Activated CD4-positive, alpha-beta T cell treated with anti-CD3 and anti-CD28 coated beads for 24 hours (primary cell): ENCODE data around the gene ERBIN.
"Not testable (repeated sequence)": the region's sequence is repeated elsewhere in the genome, so short reads cannot be mapped to it uniquely, and the experiment has no call there.

Experiments
- DNase-seq, 2 donors: peaks; one replicate each; pipeline ENCODE4 v3.0.0-alpha.2; 2020; ENCODE audit warnings: low read depth in 2 of 2

The ERBIN gene

DNA sequence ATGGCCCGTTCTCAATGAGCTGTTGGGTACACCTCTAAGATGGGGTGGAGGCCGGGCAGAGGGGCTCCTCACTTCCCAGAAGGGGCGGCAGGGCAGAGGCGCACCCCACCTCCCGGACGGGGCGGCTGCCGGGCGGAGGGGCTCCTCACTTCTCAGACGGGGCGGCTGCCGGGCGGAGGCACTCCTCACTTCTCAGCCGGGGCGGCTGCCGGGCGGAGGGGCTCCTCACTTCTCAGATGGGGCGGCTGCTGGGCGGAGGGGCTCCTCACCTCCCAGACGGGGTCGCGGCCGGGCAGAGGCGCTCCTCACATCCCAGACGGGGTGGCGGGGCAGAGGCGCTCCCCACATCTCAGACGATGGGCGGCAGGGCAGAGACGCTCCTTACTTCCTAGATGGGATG lies 31.3 kb downstream of the ERBIN start:
- DNase-seq = not testable (repeated sequence)

GRCh38 chr5:65961633-65962032 lies 35.3 kb downstream of the ERBIN start:
- no peak for DNase-seq

GRCh38 chr5:65967288-65968066 lies 41.1 kb downstream of the ERBIN start:
- no peak for DNase-seq

DNA sequence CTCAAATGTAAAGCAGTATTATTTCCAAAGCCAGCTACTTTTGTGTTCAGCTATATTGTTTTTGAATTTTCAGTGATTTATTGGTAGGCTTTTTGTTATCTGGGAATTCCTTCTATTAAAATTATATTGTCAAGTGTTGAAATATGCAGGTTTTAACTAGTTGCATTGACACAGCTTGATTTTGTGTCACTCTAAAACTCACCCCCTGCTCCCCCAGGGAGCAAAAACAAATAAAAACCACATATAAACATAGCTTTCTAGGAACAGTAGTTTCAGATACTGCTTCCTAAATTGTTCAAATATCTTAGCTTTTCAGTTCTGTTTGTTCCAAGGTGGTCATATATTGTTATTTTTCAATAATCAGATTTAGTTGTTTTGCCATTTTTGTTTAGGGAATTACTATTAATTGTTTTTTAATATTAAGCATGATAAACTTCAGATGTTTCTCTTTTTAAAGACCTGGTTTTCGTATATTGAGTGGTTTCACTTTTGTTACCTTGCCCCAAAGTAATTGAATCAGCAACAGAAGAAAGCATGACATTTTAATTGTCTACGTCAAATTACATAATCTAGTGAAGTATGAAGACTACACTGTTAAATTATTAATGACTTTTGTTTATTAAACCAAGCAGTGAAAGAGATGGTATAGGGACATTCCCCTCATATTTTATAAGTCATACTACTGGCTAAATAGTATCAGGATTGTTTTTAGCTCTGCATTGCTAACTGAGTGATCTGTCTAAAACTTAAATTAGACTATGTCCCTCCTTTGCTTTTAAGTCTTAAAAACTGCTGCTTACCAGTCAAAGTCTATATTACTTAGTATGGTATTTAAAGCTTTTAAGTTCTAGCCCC lies 43.4 kb downstream of the ERBIN start:
- DNase-seq = no peak

DNA sequence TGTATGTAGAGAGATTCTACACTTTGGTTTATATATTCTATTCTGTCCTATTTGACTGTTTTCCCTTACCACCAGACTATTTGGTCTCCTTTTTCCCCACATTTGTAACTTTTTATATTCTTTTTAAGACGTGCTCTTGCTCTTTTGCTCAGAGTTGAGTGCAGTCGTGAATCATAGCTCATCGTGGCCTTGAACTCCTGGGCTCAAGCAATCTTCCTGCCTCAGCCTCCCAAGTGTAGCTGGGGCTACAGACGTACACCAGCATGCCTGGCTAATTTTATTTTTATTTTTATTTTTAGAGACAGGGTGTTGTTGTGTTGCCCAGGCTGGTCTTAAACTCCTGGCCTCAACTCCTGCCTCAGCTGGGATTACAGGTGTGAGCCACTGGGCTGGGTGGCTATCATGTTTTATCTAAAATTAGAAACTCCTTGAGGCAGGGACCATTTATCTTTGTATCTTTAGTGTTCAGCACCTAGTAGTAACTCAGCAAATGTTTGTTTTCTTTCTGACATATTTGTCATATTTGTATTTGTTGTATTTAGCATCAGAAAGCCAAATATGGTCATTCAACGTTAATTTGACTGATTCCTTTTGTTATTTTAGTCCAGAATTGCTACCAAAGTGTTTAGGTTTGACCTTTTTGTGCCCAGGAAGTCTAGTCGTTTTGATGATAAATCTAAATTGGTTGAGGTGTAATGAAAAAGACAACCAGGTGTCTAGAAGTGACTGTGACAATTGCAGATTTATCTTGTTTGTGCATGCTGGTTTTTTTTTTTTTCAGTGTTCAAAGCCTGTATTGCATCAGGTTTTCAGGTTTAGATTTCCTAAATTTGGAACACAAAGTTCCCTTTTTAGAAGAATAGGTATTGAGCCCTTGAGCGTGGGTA lies 44.3 kb downstream of the ERBIN start:
- no peak for DNase-seq

GRCh38 chr5:65971643-65972042 lies 45.3 kb downstream of the ERBIN start:
- DNase-seq = no peak

GRCh38 chr5:65972896-65973295 lies 46.5 kb downstream of the ERBIN start:
- not testable (repeated sequence) for DNase-seq

DNA sequence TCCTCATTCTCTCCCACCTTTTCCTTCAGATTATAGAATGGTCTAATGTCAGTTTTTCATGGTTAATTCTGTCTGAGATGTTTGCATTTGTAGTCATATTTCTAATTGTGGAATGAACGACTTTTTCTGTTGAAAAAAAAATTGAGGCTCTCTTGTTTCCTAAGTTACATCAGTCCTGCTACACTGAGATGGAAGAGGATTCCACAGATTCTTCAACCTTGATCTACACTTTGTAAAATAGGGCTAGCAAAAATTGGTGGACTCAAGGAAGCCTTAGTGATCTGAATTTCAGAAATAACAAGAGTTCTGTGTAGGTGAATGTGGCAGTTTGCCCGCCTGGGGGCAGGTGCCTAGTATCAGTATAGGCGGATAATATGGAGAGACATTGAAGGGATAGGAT lies 51.9 kb downstream of the ERBIN start:
- DNase-seq = no peak

DNA sequence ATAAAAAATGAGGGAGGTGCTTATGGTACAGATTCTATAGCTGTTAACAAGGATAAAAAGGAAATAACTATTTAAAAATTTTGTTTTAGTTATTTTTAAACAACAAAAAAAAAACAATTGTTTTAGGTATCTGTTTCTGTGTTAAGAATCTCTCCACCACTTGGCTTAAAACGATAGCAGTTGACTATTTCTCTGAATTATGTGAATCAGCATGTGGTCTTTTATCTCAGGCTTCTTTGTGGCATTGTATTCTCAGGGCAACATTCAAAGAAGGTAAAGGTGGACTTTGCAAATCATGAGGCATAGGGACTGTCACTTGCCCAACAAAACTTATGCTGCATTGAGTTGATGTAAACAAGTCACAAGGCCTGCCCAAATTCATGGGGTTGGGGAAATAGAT lies 55.2 kb downstream of the ERBIN start:
- DNase-seq = no peak

DNA sequence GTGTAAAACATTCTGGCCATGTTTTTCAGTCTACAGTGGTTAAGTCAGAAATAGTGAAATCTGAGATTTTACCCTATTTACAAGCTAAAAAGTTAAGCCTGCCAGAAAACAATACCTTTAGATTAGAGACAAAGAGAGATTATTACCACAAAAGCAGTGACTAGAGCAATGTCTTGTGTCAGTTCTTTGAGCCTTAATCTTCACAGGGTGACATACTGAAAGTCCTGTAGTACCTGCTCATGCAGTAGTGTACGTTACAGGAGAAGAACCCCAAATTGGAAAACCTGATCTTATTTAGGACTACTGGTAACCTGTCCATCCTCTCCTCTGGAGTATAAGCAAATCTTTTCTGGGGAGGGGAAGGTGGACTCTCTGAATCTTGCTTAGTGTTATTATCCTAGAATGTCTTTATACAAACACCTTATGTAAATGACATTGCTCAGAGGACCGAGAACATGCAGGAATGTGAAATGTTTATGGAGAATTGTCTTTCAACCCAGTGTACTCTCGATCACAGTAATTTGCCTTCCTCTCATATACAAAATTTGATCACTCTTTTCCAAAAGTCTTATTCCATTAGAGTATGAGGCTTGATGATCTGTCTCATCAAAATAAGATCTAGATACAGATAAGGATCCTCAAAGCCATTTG lies 55.7 kb downstream of the ERBIN start:
- DNase-seq = no peak

GRCh38 chr5:65982635-65983034 lies 56.3 kb downstream of the ERBIN start:
- no peak for DNase-seq

GRCh38 chr5:65984098-65984885 lies 57.9 kb downstream of the ERBIN start:
- DNase-seq = no peak

DNA sequence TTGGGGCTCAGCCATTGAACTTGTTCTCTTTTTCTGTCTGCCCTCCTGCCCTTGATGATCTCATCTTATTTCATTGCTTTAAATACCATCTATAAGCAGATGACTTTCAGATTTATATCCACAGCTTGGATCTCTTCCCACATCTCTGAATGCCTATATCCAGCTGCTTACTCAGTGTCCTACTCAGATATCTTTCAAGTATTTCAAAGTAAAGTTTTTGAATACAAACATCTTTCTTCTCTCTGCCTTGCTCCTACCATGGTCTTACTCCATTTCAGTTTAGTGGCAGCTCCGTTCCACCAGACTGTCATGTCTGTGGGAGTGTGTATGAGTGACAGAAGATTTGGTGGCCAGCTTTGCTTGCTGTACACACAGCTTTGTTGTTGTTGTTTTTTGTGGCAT lies 59.7 kb downstream of the ERBIN start:
- no peak for DNase-seq

GRCh38 chr5:65986796-65987195 lies 60.4 kb downstream of the ERBIN start:
- no peak for DNase-seq

- DNase-seq = no peak
Measured at GRCh38 chr5:65987982-65988381, 61.6 kb downstream of the ERBIN start.

DNA sequence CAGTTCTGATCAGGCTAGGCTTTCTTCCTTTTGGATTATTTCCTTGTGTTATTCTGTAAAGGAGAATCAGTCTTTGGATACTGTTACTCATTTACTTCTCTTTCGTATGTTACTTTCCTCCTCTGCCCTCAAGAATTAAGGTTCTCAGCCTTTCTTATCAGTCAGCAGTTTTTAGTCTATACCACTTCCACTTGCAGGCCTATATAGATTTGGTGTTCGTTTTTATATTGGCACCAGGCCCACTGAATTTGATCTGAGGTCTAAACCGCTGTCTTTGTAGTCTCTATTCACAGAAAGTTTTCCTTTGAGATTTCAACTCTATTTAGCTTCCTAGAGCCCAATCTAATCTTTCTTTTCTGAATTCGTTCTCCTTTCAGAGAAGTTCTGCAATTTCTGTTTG lies 62.8 kb downstream of the ERBIN start:
- DNase-seq = no peak

GRCh38 chr5:65992630-65993029 lies 66.3 kb downstream of the ERBIN start:
- DNase-seq = no peak

DNA sequence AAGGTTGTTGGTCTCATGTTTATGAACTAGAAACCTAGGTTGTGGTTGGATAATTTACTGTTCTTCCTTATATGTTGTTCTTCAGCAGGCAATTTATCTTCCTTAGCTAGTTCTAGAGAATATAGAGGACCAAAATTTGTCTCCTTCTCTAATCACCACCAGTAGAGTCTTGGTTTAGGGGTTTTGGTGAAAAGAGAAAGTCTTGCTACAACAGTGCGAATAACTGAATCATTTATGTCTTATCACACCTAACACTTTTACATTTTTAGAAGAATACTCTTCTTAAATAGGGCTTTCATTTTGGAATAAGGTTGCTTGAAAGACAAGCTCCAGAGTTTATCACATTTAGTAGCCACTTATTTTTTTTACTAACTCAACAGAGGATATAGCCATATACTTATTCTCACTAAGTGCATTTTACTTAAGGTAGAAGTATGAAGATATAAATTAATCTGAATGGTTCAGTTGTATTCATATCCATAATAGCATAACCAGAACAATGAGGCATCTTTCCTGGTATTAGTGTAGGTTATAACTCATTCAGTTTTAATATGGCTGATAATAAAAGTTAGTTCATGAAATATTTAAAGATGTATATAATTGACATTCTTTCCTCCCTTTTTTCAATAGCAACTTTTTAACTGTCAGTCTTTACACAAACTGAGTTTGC lies 67.9 kb downstream of the ERBIN start:
- no peak for DNase-seq

DNA sequence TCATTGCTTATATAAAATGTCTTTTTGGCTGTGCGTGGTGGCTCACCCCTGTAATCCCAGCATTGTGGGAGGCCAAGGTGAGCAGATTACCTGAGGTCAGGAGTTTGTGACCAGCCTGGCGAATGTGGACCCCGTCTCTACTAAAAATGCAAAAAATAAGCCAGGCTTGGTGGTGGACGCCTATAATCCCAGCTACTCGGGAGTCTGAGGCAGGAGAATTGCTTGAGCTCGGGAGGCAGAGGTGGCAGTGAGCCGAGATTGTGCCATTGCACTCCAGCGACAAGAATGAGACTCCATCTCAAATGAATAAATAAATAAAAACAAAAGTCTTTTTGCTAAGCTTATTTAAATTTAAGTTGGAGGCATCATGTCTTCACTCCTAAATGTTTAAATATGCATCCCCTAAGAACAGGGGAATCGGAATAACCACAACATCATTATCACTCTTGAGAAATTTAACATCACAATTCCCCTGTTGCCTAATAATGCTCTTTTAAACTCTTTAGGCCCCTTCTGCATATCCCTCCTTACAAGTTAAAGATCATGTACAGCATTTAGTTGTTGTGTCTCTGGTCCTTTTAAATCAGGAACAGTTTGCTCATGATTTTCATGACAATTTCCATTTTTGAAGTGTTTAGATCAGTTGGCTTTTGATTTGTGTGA lies 72.8 kb downstream of the ERBIN start:
- no peak for DNase-seq

DNA sequence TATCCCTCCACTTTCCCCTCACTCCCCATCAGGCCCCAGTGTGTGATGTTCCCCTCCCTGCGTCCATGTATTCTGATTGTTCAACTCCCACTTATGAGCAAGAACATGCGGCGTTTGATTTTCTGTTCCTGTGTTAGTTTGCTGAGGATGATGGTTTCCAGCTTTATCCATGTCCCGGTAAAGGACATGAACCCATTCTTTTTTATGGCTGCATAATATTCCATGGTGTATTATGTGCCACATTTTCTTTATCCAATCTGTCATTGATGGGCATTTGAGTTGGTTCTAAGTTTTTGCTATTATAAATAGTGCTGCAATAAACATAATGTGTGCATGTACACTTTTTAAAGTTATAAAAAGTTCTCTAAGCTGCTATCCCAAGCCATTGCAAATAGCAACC lies 75.6 kb downstream of the ERBIN start:
- no peak for DNase-seq
